GM12892 (cell line): Measurements from ENCODE around the gene PALLD.

ENCODE experiments used
- POLR2A ChIP-seq: IDR thresholded peaks from 2 replicates; pipeline ENCODE4 v1.6.1; 2011; ENCODE audit warnings: low read depth, low read length, control low read depth
- POLR2AphosphoS5 ChIP-seq: IDR thresholded peaks from 2 replicates; pipeline ENCODE4 v1.6.1; 2011; ENCODE audit warnings: low read depth, low read length, control low read depth

- no peak for TF ChIP-seq POLR2A
- TF ChIP-seq POLR2AphosphoS5 = no peak
Observed at GRCh38 chr4:168592676-168593075, 95.8 kb downstream of the PALLD start.
